ENCODE data around the gene DMBT1.

DNA sequence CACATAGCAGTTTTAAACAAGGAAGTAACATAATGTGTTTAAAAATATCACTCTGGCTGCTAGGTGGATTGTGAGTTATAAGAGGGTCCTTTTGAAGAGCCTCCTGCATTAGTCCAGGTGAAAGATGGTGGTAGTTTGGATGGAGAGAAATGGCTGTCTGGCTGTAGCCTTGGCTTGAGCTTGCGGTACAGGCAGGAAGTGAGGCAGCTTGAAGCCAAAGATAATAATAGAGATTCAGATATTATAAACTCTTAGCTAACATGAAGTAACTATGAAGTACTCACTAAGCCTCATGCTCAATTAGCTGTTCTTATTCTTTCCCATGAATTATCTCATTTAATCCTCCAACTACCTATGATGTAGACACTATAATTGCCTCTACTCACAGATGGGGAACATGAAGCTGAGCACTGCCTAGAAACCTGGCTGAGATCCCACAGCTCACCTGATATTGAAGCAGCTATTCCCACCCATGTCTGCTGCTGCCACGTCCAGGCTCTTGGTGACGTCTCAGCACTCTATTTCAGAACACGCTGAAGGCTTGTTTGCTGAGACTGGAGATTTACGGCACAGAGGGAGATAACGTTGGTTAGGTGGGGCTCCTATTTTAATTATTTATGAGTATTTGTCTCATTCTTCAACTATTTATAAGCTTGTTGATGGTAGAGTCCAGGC, 128.7 kb downstream of the DMBT1 start:
- TF ChIP-seq POLR2A (IDR thresholded peaks at IDR 0.05) = no peak
- TF ChIP-seq, protein P1, sequence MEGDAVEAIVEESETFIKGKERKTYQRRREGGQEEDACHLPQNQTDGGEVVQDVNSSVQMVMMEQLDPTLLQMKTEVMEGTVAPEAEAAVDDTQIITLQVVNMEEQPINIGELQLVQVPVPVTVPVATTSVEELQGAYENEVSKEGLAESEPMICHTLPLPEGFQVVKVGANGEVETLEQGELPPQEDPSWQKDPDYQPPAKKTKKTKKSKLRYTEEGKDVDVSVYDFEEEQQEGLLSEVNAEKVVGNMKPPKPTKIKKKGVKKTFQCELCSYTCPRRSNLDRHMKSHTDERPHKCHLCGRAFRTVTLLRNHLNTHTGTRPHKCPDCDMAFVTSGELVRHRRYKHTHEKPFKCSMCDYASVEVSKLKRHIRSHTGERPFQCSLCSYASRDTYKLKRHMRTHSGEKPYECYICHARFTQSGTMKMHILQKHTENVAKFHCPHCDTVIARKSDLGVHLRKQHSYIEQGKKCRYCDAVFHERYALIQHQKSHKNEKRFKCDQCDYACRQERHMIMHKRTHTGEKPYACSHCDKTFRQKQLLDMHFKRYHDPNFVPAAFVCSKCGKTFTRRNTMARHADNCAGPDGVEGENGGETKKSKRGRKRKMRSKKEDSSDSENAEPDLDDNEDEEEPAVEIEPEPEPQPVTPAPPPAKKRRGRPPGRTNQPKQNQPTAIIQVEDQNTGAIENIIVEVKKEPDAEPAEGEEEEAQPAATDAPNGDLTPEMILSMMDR (IDR thresholded peaks at IDR 0.05) = no peak
